Activated CD8-positive, alpha-beta T cell treated with anti-CD3 and anti-CD28 coated beads for 36 hours (primary cell): ENCODE measurements around the gene MYCL. TPM values are rescaled to one million over a fixed set of nuclear protein-coding genes. Genes with fewer than 3 reads are reported as not detected.

Experiments
- ATAC-seq: fragments of 200-7000 bp; cut with Tn5 transposase; one replicate; pipeline ENCODE4 v1.10.0; 2021; ENCODE audit warnings: mild to moderate bottlenecking, moderate library complexity
- CTCF ChIA-PET: fragments of 350-600 bp; sonication (Branson Sonifier 250); formaldehyde crosslinking; loops from one replicate; lab custom pipeline; 2021; ENCODE audit warnings: antibody characterized with exemption; lab: Charles Lee
- POLR2A ChIA-PET: fragments of 350-600 bp; sonication (Branson Sonifier 250); formaldehyde crosslinking; loops from one replicate; lab custom pipeline; 2021; ENCODE audit warnings: antibody characterized with exemption; lab: Charles Lee
- DNase-seq: peaks from one replicate; pipeline ENCODE4 v3.0.0-alpha.2; 2020
- H3K27ac Mint-ChIP-seq: one replicate; pipeline ENCODE4 v1.8.0; 2021; ENCODE audit warnings: mild to moderate bottlenecking, mixed read lengths
- H3K27me3 Mint-ChIP-seq: one replicate; pipeline ENCODE4 v1.8.0; 2021; ENCODE audit warnings: mixed read lengths
- H3K36me3 Mint-ChIP-seq: one replicate; pipeline ENCODE4 v1.8.0; 2021; ENCODE audit warnings: low read depth, mixed read lengths
- H3K4me1 Mint-ChIP-seq: one replicate; pipeline ENCODE4 v1.8.0; 2021; ENCODE audit warnings: low read depth, mixed read lengths
- H3K4me3 Mint-ChIP-seq: one replicate; pipeline ENCODE4 v1.8.0; 2021; ENCODE audit warnings: mild to moderate bottlenecking, moderate library complexity, mixed read lengths
- H3K9me3 Mint-ChIP-seq: one replicate; pipeline ENCODE4 v1.8.0; 2021; ENCODE audit warnings: mixed read lengths
- CTCF ChIP-seq: fragments of 200-600 bp; IDR thresholded peaks from one replicate; pipeline ENCODE4 v1.8.0; 2022; ENCODE audit warnings: antibody characterized with exemption, mild to moderate bottlenecking
- intact Hi-C: fragments of 100-400 bp; cut with micrococcal nuclease; formaldehyde crosslinking; loops from one replicate; pipeline ENCODE4 v1.10.0; 2022
- total RNA-seq, 2 experiments: library from RNA; stranded (reverse); gene quantifications; one replicate each; pipeline ENCODE4 v1.2.3, GENCODE V29; 2021

Gene MYCL
- total RNA-seq, 2 experiments from 2014 or later, result 0.13 to 0.20 TPM

DNA sequence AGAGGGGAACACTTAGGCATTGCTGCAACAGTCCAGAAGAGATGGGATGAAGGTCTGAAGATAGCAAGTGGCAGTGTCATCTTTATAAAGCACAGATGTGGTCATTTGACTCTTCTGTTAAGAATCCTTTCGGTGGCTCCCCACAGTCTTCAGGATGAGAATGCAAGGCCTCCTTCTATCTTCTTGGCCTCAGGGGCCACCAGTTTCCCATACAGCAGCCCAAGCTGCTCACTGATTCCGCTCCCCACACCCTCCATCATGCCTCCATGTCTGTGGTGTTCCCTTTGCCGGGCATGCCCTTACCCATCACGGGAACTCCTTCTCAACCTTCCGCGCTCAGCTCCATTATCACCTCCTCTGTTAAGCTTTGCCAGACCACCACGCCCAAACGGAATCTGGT lies 37.1 kb upstream of the MYCL start:
- no peaks in the 10 kb centered on the region for H3K4me1 Mint-ChIP-seq

GRCh38 chr1:39936724-39937491 lies 35.2 kb upstream of the MYCL start:
- intact Hi-C loops, result no loop called here
- no peak for TF ChIP-seq CTCF
- no peak for ATAC-seq
- H3K4me3 Mint-ChIP-seq, result no peak overlapping the region
- no peaks in the 10 kb centered on the region for H3K36me3 Mint-ChIP-seq
- H3K27me3 Mint-ChIP-seq, result no peaks in the 10 kb centered on the region
- no peaks in the 10 kb centered on the region for H3K4me1 Mint-ChIP-seq
- ChIA-PET POLR2A (interaction anchor here (0.6 to 1.2 kb wide), 2 partner anchors 16 to 28 kb away, joined by 3 read pairs; no protein-coding TSS in a partner anchor), CTCF (interaction anchor here (1.1 to 2.0 kb wide), 4 partner anchors 13 to 37 kb away, joined by 3 to 12 read pairs (median 4); partner anchors contain the start of gene MYCL)
- no peak overlapping the region for H3K27ac Mint-ChIP-seq
- H3K9me3 Mint-ChIP-seq, result no peaks in the 10 kb centered on the region
- no peak for DNase-seq

More for the DNA sequence above, 37.1 kb upstream of the MYCL start:
- ChIA-PET POLR2A (no interaction called here), CTCF (no interaction called here)
- Mint-ChIP-seq H3K27ac (no peak overlapping the region), H3K4me3 (no peak overlapping the region), H3K9me3 (no peaks in the 10 kb centered on the region), H3K36me3 (no peaks in the 10 kb centered on the region), H3K27me3 (peaks cover 1% of the 10 kb centered on the region)
- no peak for TF ChIP-seq CTCF
- intact Hi-C loops, result no loop called here
- ATAC-seq (no peak), DNase-seq (no peak)

GRCh38 chr1:39933956-39934941 lies 32.5 kb upstream of the MYCL start:
- H3K36me3 Mint-ChIP-seq, result no peaks in the 10 kb centered on the region
- no peaks in the 10 kb centered on the region for H3K4me1 Mint-ChIP-seq
- TF ChIP-seq CTCF, result no peak
- no peak overlapping the region for H3K27ac Mint-ChIP-seq
- intact Hi-C loops, result no loop called here
- POLR2A ChIA-PET, result interaction anchor here (0.5 to 1.7 kb wide), 5 partner anchors 9 to 974 kb away, joined by 3 to 4 read pairs (median 3); partner anchors contain the start of gene MFSD2A
- ATAC-seq (no peak), DNase-seq (no peak)
- H3K9me3 Mint-ChIP-seq, result no peaks in the 10 kb centered on the region
- H3K4me3 Mint-ChIP-seq, result no peak overlapping the region
- H3K27me3 Mint-ChIP-seq, result no peaks in the 10 kb centered on the region
- CTCF ChIA-PET, result interaction anchor here (1.1 to 1.3 kb wide), 3 partner anchors 15 to 40 kb away, joined by 4 to 5 read pairs (median 4); no protein-coding TSS in a partner anchor

- Mint-ChIP-seq H3K27me3 (no peaks in the 10 kb centered on the region), H3K9me3 (no peaks in the 10 kb centered on the region), H3K36me3 (no peaks in the 10 kb centered on the region), H3K4me3 (no peak overlapping the region), H3K27ac (no peak overlapping the region), H3K4me1 (no peaks in the 10 kb centered on the region)
- ChIA-PET POLR2A (no interaction called here), CTCF (interaction anchor here (1.1 to 1.3 kb wide), 3 partner anchors 9 to 27 kb away, joined by 3 to 4 read pairs (median 3); no protein-coding TSS in a partner anchor)
- intact Hi-C loops, result loop anchor here (10.0 kb wide), 1 partner anchor 106 kb away; no protein-coding TSS in a partner anchor
- DNase-seq (no peak), ATAC-seq (no peak)
- TF ChIP-seq CTCF, result no peak
Observed at GRCh38 chr1:39928809-39929587, 27.3 kb upstream of the MYCL start.
